Vagina (tissue), 2 donors: ENCODE results near the gene FAU.

Source experiments
- POLR2A ChIP-seq, 2 donors: fragments of 450-650 bp; IDR thresholded peaks; one replicate each; pipeline ENCODE4 v1.6.1; 2017; ENCODE audit warnings: antibody characterized with exemption in 2 of 2, mild to moderate bottlenecking in 2 of 2, moderate library complexity in 2 of 2
- POLR2AphosphoS5 ChIP-seq, 2 donors: sonication (generic); formaldehyde crosslinking; IDR thresholded peaks; one replicate each; pipeline ENCODE4 v1.9.0; 2017; ENCODE audit warnings: antibody characterized with exemption in 2 of 2, mild to moderate bottlenecking in 2 of 2, low read depth in 1 of 2; ENCODE audit not compliant: insufficient read depth in 1 of 2
- TF ChIP-seq, protein P1 (sequence below), 3 experiments: fragments of 450-650 bp in 2 of 3; fragments of 200-600 bp in 1 of 3; sonication (generic) in 1 of 3; IDR thresholded peaks; one replicate each; pipeline ENCODE4 v1.5.1; 2017 to 2019; ENCODE audit warnings: antibody characterized with exemption in 3 of 3, mild to moderate bottlenecking in 2 of 3, moderate library complexity in 2 of 3

- TF ChIP-seq POLR2A (IDR thresholded peaks at IDR 0.05) (no peak), POLR2AphosphoS5 (IDR thresholded peaks at IDR 0.05; ENCODE audit: insufficient read depth in 1 of 2, low read depth in 1 of 2) (no peak)
- TF ChIP-seq, protein P1, sequence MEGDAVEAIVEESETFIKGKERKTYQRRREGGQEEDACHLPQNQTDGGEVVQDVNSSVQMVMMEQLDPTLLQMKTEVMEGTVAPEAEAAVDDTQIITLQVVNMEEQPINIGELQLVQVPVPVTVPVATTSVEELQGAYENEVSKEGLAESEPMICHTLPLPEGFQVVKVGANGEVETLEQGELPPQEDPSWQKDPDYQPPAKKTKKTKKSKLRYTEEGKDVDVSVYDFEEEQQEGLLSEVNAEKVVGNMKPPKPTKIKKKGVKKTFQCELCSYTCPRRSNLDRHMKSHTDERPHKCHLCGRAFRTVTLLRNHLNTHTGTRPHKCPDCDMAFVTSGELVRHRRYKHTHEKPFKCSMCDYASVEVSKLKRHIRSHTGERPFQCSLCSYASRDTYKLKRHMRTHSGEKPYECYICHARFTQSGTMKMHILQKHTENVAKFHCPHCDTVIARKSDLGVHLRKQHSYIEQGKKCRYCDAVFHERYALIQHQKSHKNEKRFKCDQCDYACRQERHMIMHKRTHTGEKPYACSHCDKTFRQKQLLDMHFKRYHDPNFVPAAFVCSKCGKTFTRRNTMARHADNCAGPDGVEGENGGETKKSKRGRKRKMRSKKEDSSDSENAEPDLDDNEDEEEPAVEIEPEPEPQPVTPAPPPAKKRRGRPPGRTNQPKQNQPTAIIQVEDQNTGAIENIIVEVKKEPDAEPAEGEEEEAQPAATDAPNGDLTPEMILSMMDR (IDR thresholded peaks at IDR 0.05): no peak
Measured at GRCh38 chr11:65090628-65091027, 31.3 kb downstream of the FAU start.
